Measurements from ENCODE around the gene CTSD. TPM values are rescaled to one million over a fixed set of nuclear protein-coding genes. Genes with fewer than 3 reads are reported as not detected.

Gene CTSD
- total RNA-seq, 3 donors from 2014 or later: 244 to 694 (median 667) TPM

- peak overlapping the region; percentile 85 to 95 (median 85) for H3K4me3 ChIP-seq
- no peaks in the 10 kb centered on the region for H3K27me3 ChIP-seq
- peaks cover 3 to 22% of the 10 kb centered on the region in 2 donors for H3K4me1 ChIP-seq
- peak overlapping the region; percentile 88 to 91 for H3K27ac ChIP-seq
- no peak for TF ChIP-seq POLR2AphosphoS5 (IDR thresholded peaks at IDR 0.05)
- TF ChIP-seq POLR2A (IDR thresholded peaks at IDR 0.05): no peak
- no peak for TF ChIP-seq CTCF (IDR thresholded peaks at IDR 0.05)
- H3K9me3 ChIP-seq: no peaks in the 10 kb centered on the region
- no peak for DNase-seq (ENCODE audit: low spot score in 2 of 2)
- no peaks in the 10 kb centered on the region for H3K36me3 ChIP-seq
- intact Hi-C loops (cut with DNase I; ENCODE audit: low total_unique reads): no loop called here
These were observed 361 bp downstream of the CTSD start for GRCh38 chr11:1763336-1763795.

- no peaks in the 10 kb centered on the region for H3K27me3 ChIP-seq
- no peaks in the 10 kb centered on the region for H3K9me3 ChIP-seq
- peak; percentile 72 to 77 for DNase-seq (ENCODE audit: low spot score in 2 of 2)
- peak in 2 of 3 donors; percentile 60 to 73 for TF ChIP-seq POLR2AphosphoS5 (IDR thresholded peaks at IDR 0.05)
- no peak for TF ChIP-seq POLR2A (IDR thresholded peaks at IDR 0.05)
- TF ChIP-seq CTCF (IDR thresholded peaks at IDR 0.05): no peak
- intact Hi-C loops (cut with DNase I; ENCODE audit: low total_unique reads): no loop called here
- peak overlapping the region; percentile 85 to 95 (median 85) for H3K4me3 ChIP-seq
- H3K27ac ChIP-seq: peak overlapping the region; percentile 88 to 91
- peaks cover 3 to 22% of the 10 kb centered on the region in 2 donors for H3K4me1 ChIP-seq
- H3K36me3 ChIP-seq: no peaks in the 10 kb centered on the region
These were observed 1.0 kb downstream of the CTSD start for GRCh38 chr11:1762537-1763302.

- H3K27ac ChIP-seq: peak overlapping the region; percentile 88 to 91
- H3K4me1 ChIP-seq: peaks cover 3 to 22% of the 10 kb centered on the region in 2 donors
- DNase-seq (ENCODE audit: low spot score in 2 of 2): no peak
- TF ChIP-seq POLR2A (IDR thresholded peaks at IDR 0.05) (no peak), CTCF (IDR thresholded peaks at IDR 0.05) (no peak), POLR2AphosphoS5 (IDR thresholded peaks at IDR 0.05) (peak in 1 of 3 donors; percentile 70)
- no peaks in the 10 kb centered on the region for H3K27me3 ChIP-seq
- intact Hi-C loops (cut with DNase I; ENCODE audit: low total_unique reads): no loop called here
- H3K9me3 ChIP-seq: no peaks in the 10 kb centered on the region
- peak overlapping the region; percentile 85 to 95 (median 85) for H3K4me3 ChIP-seq
- no peaks in the 10 kb centered on the region for H3K36me3 ChIP-seq
These were observed 1.7 kb downstream of the CTSD start for GRCh38 chr11:1761857-1762536.

- intact Hi-C loops (cut with DNase I; ENCODE audit: low total_unique reads): no loop called here
- Histone ChIP-seq H3K27ac (peak overlapping the region; percentile 88 to 91), H3K4me3 (peak overlapping the region; percentile 85 to 95 (median 85)), H3K4me1 (peaks cover 3 to 22% of the 10 kb centered on the region in 2 donors), H3K36me3 (no peaks in the 10 kb centered on the region), H3K27me3 (no peaks in the 10 kb centered on the region), H3K9me3 (no peaks in the 10 kb centered on the region)
- no peak for DNase-seq (ENCODE audit: low spot score in 2 of 2)
- TF ChIP-seq POLR2A (IDR thresholded peaks at IDR 0.05) (no peak), CTCF (IDR thresholded peaks at IDR 0.05) (no peak), POLR2AphosphoS5 (IDR thresholded peaks at IDR 0.05) (no peak)
These were observed 2.4 kb downstream of the CTSD start for GRCh38 chr11:1761110-1761856.

Data from breast epithelium (tissue), 4 donors.